ENCODE measurements around the gene CDC6.

GRCh38 chr17:40342504-40343218, 55.0 kb downstream of the CDC6 start:
- TF ChIP-seq CTCF (IDR thresholded peaks at IDR 0.05) (no peak), POLR2A (IDR thresholded peaks at IDR 0.05) (no peak)
